Activated CD4-positive, alpha-beta T cell treated with anti-CD3 and anti-CD28 coated beads for 36 hours (primary cell): Measurements from ENCODE around the gene SPSB4. TPM values are rescaled to one million over a fixed set of nuclear protein-coding genes. Genes with fewer than 3 reads are reported as not detected.

Experiments used
- total RNA-seq, 2 experiments: library from RNA; stranded (reverse); gene quantifications; one replicate each; pipeline ENCODE4 v1.2.3, GENCODE V29; 2021

SPSB4 gene
- total RNA-seq, 2 experiments from 2014 or later = not detected

Other genes with a start within 250 kb of the SPSB4 start
- 10 to 100 TPM; 42.3 to 62.3 TPM for gene SLC25A36, start 109.5 kb upstream of the SPSB4 start, total RNA-seq
- gene PXYLP1, start 180.5 kb downstream of the SPSB4 start, total RNA-seq = 10 to 100 TPM; 10.3 to 12.2 TPM